Brain microvascular endothelial cell (primary cell): Measurements from ENCODE around the gene ATG12.

Experiments used
- DNase-seq: peaks from one replicate; pipeline ENCODE4 v3.0.0-alpha.2; 2020
- H3K27ac ChIP-seq: fragments of 250-450 bp; sonication (Bioruptor Pico); 2 replicates; pipeline ENCODE4 v1.5.1; 2020; ENCODE audit warnings: mild to moderate bottlenecking, moderate library complexity
- H3K27me3 ChIP-seq: fragments of 250-450 bp; sonication (Bioruptor Pico); replicated peaks from 2 replicates; pipeline ENCODE4 v1.5.1; 2020; ENCODE audit warnings: mild to moderate bottlenecking
- H3K36me3 ChIP-seq: fragments of 250-450 bp; sonication (Bioruptor Pico); replicated peaks from 2 replicates; pipeline ENCODE4 v1.5.1; 2020; ENCODE audit warnings: mild to moderate bottlenecking
- H3K4me3 ChIP-seq: 2 replicates; pipeline ENCODE4 v1.5.1; 2011; ENCODE audit warnings: low read depth, mild to moderate bottlenecking, control low read depth, low read length, moderate library complexity
- in situ Hi-C: cut with HindIII; loops from 2 replicates; pipeline ENCODE4 v1.10.0; 2017; ENCODE audit warnings: low sequenced_read_pairs, low pct_ligation_motif_present
- TF ChIP-seq, protein P1 (sequence below): IDR thresholded peaks from 2 replicates; pipeline ENCODE4 v1.5.1; 2011; ENCODE audit warnings: low read depth, mild to moderate bottlenecking, moderate library complexity, low read length, control low read depth, inconsistent platforms; ENCODE audit errors: missing control alignments

Gene ATG12

DNA sequence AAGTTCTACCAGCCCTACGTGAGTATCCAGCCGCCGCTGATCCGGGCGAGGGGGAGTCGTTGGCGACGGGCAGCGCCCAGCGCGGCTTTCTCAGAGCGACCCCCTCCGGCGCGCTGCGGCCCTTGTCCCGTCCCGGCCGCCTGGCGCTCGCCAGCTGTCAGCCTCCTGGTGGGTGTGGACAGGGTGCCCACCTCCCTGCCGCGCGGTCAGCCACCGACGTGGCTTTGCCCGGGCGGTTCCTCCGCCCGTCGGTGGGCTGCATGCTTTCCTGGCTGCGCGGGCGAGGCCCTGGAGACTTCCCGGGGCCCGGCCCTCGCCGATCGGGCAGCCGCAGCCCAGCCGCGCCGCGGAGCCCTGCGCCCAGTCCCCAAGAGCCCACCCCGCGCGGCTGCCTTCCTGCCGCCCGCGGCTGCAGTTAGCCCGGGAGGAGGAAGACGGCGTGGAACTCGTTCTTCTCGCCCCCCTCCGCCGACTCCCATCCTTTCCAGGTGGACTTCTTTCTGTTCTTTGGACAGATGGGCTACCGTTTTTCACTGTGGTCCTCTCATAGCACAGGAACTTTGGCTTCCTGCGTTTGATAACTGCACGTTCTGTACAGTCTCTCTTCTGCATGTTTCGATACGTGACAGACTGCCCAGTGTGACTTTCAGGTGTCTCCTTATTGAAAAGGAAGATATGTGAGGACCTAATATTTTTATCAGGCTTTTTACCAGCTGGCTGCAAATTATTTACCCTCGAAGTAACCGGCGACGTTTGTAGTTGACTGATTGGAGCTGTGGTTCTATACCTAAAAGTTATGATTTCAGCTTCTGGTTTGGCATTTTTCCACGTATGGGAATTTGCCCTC is 947 bp upstream of the ATG12 start:
- peak overlapping the region; percentile 86 for H3K4me3 ChIP-seq
- no peaks in the 10 kb centered on the region for H3K36me3 ChIP-seq
- peak overlapping the region; percentile 88 for H3K27ac ChIP-seq
- in situ Hi-C loops = no loop called here
- TF ChIP-seq, protein P1, sequence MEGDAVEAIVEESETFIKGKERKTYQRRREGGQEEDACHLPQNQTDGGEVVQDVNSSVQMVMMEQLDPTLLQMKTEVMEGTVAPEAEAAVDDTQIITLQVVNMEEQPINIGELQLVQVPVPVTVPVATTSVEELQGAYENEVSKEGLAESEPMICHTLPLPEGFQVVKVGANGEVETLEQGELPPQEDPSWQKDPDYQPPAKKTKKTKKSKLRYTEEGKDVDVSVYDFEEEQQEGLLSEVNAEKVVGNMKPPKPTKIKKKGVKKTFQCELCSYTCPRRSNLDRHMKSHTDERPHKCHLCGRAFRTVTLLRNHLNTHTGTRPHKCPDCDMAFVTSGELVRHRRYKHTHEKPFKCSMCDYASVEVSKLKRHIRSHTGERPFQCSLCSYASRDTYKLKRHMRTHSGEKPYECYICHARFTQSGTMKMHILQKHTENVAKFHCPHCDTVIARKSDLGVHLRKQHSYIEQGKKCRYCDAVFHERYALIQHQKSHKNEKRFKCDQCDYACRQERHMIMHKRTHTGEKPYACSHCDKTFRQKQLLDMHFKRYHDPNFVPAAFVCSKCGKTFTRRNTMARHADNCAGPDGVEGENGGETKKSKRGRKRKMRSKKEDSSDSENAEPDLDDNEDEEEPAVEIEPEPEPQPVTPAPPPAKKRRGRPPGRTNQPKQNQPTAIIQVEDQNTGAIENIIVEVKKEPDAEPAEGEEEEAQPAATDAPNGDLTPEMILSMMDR = peak; percentile 13
- no peak for DNase-seq
- H3K27me3 ChIP-seq = no peaks in the 10 kb centered on the region

DNA sequence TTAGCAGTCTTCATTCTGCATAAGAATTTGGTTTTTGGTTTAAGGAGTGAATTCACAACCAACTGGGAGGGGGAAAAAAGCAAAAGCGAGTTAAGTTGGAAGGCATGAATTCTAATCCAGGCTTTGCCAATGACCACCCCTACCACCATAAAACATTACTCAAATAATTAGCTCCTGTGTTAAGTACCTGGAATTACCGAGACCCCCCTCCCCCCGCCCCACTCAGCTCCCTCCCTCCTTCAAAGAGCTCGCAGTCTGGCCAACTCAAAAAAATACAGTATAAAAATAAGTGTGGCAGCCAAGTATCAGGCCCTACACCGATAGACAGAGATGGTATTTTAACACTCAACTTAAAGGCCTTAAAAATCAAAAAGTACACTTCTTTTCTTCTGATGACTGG is 492 bp downstream of the ATG12 start:
- H3K27ac ChIP-seq = peak overlapping the region; percentile 88
- TF ChIP-seq, protein P1 = no peak
- in situ Hi-C loops = no loop called here
- peak overlapping the region; percentile 86 for H3K4me3 ChIP-seq
- no peaks in the 10 kb centered on the region for H3K27me3 ChIP-seq
- no peak for DNase-seq
- H3K36me3 ChIP-seq = peaks cover 6% of the 10 kb centered on the region

DNA sequence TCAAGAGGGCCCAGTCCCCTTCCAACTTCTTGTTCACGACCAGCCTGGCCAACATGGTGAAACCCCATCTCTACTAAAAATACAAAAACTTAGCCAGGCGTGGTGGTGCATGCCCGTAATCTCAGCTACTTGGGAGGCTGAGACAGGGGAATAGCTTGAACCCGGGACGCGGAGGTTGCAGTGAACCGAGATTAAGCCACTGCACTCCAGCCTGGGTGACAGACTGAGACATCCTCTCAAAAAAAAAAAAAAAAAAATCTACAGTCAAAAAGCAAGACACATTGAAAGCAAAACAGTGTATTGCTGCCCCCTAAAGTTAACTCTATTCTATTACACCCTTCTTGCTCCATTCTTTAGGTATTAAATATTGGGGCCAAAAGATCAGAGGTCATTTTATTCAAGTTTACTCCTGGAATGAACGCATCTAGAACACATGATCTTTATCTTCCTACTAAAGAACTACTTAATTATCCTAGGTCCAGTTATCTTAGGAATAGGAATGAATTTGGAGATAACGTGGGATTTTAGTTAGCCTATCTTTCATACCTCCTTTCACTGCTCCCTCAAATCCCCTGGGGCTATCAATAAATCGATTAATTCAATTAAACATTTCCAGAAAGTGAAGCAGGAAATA is 2.4 kb downstream of the ATG12 start:
- no peak for DNase-seq
- Histone ChIP-seq H3K27ac (no peak overlapping the region), H3K27me3 (no peaks in the 10 kb centered on the region), H3K4me3 (peak overlapping the region; percentile 15), H3K36me3 (peaks cover 22% of the 10 kb centered on the region)
- in situ Hi-C loops = no loop called here
- TF ChIP-seq, protein P1 = peak; percentile 42

DNA sequence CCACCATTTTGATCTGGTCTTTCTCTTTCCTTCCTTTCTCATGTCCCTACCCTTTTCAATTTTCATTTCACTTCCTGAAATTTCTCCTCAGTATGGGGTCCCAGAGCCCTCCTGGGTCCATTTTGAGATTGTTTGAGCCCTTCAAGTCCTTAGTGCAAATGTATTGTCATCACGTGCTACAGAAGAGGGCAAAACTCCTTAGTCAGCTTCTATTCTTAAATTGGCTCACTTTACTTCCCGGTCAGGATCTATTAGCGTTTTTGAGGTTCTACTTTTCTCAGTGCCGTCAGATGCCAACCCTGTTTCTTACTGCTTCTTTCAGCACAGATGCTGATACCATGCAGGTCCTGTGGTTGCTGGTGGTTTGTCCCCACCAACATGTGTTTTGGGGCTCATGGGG is 5.9 kb downstream of the ATG12 start:
- TF ChIP-seq, protein P1 = no peak
- in situ Hi-C loops = no loop called here
- Histone ChIP-seq H3K27me3 (no peaks in the 10 kb centered on the region), H3K4me3 (no peak overlapping the region), H3K27ac (no peak overlapping the region), H3K36me3 (peaks cover 38% of the 10 kb centered on the region)
- no peak for DNase-seq

DNA sequence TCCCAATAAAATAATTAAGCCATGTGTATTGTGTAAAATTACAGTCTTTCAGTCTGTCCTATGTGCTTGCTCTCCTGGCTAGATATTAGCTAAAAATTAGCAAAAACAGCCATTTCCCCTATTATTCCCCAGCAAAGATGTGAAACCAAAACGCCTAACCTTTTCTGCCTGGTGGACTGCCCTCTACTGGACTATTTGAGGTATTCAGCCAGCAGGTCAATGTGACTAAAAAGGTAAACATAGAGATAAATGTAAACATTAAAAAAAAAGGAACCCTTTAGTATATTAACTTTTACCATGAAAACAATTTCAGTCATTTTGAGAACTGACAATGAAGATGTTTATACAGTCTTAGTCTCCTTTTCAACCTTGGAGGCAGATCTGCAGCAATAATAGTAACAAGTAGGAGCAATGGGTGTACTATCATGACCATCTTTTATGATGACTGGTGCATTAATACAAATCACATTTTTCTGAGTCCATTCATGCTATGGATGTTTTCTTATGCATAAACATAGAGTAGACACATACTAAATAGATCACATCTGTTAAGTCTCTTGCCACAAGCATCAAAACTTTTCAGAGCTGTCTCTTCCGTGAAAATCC is 10.1 kb downstream of the ATG12 start:
- in situ Hi-C loops = no loop called here
- TF ChIP-seq, protein P1 = peak; percentile 86
- Histone ChIP-seq H3K27me3 (no peaks in the 10 kb centered on the region), H3K27ac (no peak overlapping the region), H3K36me3 (peaks cover 41% of the 10 kb centered on the region), H3K4me3 (no peak overlapping the region)
- DNase-seq = no peak
